Lower leg skin (tissue), 3 donors: ENCODE measurements around the gene UBE2G2.

Experiments
- POLR2A ChIP-seq, 2 donors: fragments of 450-650 bp; IDR thresholded peaks; one replicate each; pipeline ENCODE4 v1.6.1; 2016 to 2017; ENCODE audit warnings: antibody characterized with exemption in 2 of 2, mild to moderate bottlenecking in 1 of 2, moderate library complexity in 1 of 2
- TF ChIP-seq, protein P1 (sequence below), 3 donors: fragments of 450-650 bp; IDR thresholded peaks; one replicate each; pipeline ENCODE4 v1.5.1; 2016; ENCODE audit warnings: antibody characterized with exemption in 3 of 3, mild to moderate bottlenecking in 3 of 3, moderate library complexity in 2 of 3

DNA sequence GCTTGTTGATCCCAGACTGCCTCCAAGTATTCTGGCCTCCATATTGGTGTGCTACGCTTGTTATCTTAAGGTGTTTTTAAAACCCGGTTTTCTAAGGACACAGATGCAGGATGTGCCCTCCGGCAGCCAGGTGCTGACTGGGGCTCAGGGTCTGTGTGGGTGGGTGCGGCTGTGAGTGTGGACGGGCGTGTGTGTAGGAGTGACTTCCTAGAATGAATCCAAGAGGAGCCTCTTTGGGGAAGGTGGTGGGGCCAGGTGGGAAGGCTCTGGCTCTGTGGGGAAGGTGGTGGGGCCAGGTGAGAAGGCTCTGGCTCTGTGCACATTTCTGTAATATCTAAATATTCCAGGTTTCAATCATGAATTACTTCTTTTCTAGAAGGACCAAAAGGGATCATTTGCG lies 77.4 kb downstream of the UBE2G2 start:
- TF ChIP-seq POLR2A (IDR thresholded peaks at IDR 0.05): no peak
- TF ChIP-seq, protein P1, sequence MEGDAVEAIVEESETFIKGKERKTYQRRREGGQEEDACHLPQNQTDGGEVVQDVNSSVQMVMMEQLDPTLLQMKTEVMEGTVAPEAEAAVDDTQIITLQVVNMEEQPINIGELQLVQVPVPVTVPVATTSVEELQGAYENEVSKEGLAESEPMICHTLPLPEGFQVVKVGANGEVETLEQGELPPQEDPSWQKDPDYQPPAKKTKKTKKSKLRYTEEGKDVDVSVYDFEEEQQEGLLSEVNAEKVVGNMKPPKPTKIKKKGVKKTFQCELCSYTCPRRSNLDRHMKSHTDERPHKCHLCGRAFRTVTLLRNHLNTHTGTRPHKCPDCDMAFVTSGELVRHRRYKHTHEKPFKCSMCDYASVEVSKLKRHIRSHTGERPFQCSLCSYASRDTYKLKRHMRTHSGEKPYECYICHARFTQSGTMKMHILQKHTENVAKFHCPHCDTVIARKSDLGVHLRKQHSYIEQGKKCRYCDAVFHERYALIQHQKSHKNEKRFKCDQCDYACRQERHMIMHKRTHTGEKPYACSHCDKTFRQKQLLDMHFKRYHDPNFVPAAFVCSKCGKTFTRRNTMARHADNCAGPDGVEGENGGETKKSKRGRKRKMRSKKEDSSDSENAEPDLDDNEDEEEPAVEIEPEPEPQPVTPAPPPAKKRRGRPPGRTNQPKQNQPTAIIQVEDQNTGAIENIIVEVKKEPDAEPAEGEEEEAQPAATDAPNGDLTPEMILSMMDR (IDR thresholded peaks at IDR 0.05): no peak
